ENCODE data around the gene BMPR1A.

BMPR1A gene

DNA sequence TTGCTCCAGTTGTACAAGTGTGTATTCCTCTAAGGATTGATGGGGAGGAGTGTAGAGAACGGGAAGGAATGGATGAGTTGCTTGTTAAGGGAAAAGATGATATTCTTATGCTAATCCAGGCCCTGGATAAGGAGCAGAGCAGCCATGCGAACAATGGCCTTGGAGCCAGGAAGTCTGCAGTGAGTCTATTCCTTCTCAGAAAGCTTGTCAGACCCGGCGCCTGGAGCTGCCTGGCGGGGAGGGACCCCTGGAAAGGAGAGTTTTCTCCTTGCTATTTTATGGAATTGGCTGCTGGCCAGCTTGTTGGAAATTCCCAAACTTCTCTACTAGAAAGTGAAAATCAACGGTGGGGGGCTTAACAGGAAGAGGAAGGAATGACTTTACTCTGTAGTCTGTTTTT, 111.9 kb downstream of the BMPR1A start:
- TF ChIP-seq, protein P1, sequence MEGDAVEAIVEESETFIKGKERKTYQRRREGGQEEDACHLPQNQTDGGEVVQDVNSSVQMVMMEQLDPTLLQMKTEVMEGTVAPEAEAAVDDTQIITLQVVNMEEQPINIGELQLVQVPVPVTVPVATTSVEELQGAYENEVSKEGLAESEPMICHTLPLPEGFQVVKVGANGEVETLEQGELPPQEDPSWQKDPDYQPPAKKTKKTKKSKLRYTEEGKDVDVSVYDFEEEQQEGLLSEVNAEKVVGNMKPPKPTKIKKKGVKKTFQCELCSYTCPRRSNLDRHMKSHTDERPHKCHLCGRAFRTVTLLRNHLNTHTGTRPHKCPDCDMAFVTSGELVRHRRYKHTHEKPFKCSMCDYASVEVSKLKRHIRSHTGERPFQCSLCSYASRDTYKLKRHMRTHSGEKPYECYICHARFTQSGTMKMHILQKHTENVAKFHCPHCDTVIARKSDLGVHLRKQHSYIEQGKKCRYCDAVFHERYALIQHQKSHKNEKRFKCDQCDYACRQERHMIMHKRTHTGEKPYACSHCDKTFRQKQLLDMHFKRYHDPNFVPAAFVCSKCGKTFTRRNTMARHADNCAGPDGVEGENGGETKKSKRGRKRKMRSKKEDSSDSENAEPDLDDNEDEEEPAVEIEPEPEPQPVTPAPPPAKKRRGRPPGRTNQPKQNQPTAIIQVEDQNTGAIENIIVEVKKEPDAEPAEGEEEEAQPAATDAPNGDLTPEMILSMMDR (IDR thresholded peaks at IDR 0.05; ENCODE audit: low read depth, low read length, missing control alignments): no peak
- no peak for DNase-seq (ENCODE audit: extremely low read depth, low read depth)
- no peak overlapping the region for H3K4me3 ChIP-seq (replicated peaks; ENCODE audit: low read depth, low read length)

DNA sequence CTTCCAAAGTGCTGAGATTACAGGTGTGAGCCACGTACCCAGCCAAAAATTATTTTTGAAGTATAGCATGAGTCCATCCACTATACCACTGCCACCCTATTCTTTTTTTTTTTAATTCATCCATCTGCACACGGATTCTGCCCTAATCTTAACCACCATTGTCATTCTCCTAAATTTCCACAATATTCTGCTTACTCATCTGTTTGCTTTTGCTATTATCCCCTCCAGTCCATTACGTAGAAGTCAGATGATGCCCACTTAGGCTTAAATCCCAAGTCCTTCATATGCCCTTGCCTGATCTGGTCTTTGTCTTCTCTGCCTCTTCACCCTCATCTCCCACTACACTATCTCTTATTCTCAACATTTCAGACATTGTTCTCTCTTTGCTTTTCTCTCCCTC, 114.3 kb downstream of the BMPR1A start:
- no peak overlapping the region for H3K4me3 ChIP-seq (replicated peaks; ENCODE audit: low read depth, low read length)
- no peak for DNase-seq (ENCODE audit: extremely low read depth, low read depth)
- TF ChIP-seq, protein P1 (IDR thresholded peaks at IDR 0.05; ENCODE audit: low read depth, low read length, missing control alignments): no peak

DNA sequence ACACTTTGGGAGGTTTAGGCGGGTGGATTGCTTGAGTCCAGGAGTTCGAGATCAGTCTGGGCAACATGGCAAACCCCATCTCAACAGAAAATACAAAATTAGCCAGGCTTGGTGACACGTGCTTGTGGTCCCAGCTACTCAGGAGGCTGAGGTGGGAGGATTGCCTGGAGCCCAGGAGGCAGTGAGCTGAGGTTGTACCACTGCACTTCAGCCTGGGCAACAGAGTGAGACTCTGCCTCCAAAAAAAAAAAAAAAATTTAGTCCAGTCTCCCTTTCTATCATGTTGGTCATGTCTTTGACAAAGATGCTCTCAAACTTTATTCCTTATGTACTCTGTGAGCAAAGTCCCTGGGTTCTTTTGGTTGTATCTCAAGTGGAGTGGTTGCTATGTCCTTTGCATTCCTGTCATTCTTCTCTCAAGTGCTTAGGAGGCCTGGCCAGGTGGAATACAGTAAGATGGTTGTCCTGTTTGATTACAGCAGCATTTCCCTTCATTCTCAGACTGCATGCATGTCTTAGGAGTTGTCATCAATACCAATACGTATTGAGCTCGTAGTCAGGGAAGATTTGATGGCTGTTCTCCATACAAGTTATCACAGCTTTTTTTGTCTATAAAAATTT, 115.3 kb downstream of the BMPR1A start:
- H3K4me3 ChIP-seq (replicated peaks; ENCODE audit: low read depth, low read length): no peak overlapping the region
- TF ChIP-seq, protein P1 (IDR thresholded peaks at IDR 0.05; ENCODE audit: low read depth, low read length, missing control alignments): no peak
- no peak for DNase-seq (ENCODE audit: extremely low read depth, low read depth)

DNA sequence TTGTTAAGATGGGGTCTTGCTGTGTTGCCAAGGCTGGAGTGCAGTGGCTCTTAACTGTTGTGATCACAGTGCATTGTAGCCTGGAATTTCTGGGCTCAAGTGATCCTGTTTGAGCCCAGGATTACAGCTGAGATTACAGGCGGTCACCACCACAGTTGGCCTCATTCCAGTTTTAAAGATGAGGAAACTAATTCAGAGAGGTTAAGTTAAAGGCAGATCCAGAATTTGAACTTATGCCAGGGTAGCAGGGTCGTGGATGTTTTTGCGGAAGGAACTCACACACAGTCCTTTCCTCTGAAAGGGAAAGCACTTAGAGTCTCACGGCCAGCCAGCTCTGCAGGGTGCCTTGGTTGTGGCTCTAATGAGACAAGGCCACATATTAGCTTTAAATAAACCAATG, 116.3 kb downstream of the BMPR1A start:
- H3K4me3 ChIP-seq (replicated peaks; ENCODE audit: low read depth, low read length): no peak overlapping the region
- DNase-seq (ENCODE audit: extremely low read depth, low read depth): no peak
- TF ChIP-seq, protein P1 (IDR thresholded peaks at IDR 0.05; ENCODE audit: low read depth, low read length, missing control alignments): no peak

DNA sequence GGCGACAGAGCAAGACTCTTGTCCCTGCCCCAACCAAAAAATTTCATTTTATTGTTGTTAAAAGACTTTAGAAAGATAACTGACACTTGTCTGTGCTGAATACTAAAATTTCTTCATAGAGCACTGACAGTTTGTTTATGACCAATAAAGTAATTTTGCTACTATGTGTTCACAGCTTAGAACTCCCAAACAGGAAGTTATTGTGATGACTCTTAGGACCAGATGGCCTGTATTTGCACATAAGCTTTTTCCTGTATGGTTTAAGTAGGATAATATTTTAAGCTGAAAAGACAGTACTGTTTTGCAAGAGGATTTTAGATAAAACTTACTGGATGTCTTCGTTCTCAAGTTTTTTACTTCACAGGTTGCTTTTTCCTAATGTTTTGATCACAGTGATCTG, 120.3 kb downstream of the BMPR1A start:
- TF ChIP-seq, protein P1 (IDR thresholded peaks at IDR 0.05; ENCODE audit: low read depth, low read length, missing control alignments): no peak
- peak; percentile 22 for DNase-seq (ENCODE audit: extremely low read depth, low read depth)
- no peak overlapping the region for H3K4me3 ChIP-seq (replicated peaks; ENCODE audit: low read depth, low read length)

DNA sequence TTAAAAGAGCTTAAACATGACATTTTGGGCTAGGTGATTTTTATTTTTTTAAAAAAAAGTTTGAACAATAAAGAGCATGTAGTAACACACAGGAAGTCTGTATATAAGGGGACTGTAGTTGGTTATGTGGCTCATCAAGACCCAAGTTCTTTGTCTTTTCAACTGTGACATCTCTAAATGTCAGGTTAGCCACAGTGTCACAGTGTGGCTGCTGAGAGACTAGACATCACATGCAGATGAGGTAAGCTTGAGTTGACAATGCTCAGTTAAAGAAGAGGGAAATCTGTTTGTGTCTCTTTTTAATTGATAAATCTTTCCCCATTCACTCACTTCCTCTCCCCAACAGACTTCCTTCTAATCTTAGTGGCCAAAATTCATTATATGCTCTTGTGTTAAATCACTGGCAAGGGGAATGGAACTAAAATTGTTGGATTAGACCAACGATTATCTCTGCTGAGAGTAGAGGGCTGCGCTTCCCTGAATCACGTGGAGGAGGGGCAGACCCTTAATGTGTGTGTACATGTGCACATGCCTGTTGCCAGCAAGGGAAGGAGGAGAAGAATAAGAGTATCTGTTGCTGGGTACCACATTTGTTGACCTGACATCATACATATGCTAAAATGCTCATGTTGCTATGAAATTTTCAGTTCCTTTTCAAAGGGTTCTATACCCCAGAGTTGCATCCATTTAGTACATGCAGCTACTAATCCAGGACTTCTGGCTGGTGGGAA, 122.7 kb downstream of the BMPR1A start:
- TF ChIP-seq, protein P1 (IDR thresholded peaks at IDR 0.05; ENCODE audit: low read depth, low read length, missing control alignments): no peak
- no peak overlapping the region for H3K4me3 ChIP-seq (replicated peaks; ENCODE audit: low read depth, low read length)
- no peak for DNase-seq (ENCODE audit: extremely low read depth, low read depth)
